GM21825 (cell line): Measurements from ENCODE around the gene STRA8.

Source experiments
- ATAC-seq: cut with Tn5 transposase; IDR thresholded peaks from one replicate; pipeline ENCODE4 v1.9.1; 2021; ENCODE audit warnings: mild to moderate bottlenecking, moderate library complexity; ENCODE audit not compliant: unreplicated experiment

Gene STRA8

DNA sequence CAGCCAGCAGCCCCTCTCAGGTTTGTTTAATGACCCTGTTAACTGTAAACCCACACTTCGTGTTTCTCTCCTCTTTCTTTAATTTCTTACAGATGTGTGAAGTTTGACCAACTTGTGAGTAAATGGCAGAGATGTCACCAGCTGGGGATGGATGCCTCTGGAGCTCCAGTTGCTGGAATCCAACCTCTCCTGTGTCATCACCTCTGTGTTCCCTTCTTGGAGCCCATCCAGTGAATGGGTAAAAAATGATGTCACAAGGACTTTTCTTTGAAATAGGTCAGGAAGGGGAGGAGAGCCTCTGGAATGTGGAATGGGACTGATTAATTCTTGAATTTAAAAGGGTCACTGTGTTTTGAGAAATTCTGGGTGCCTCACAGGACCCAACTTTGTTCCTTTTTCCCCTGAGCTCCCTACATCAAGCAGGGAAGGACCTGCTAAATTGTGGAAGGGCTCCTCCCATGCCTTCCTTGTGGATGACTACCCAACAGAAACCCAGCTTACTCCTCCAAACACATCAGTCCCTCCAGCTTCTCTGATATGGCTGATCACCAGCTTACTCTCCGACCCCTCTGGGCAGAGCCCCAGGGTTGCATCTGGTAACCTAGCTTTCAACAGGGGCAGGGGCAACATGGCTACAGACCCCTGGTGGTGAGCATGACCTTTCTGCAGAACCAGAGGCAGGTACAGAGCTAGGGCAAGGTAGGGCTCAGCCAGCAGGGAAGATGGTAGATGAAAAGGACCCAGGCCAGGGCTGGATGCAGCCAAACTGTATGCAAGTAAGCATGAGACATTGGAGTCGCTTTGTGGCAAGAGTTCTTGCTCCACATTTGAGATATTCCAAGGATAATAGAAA is 67.5 kb downstream of the STRA8 start:
- no peak for ATAC-seq
